OCI-M1 (cell line): ENCODE measurements around the gene GPR161.
A peak's percentile ranks its signal among the peaks of the same experiment; 100 is the strongest.
"Not testable (repeated sequence)": the region's sequence is repeated elsewhere in the genome, so short reads cannot be mapped to it uniquely, and the experiment has no call there.

Source experiments
- DNase-seq: peaks from one replicate; lab custom pipeline; 2025; lab: John Stamatoyannopoulos, UW

GPR161 gene, protein sequence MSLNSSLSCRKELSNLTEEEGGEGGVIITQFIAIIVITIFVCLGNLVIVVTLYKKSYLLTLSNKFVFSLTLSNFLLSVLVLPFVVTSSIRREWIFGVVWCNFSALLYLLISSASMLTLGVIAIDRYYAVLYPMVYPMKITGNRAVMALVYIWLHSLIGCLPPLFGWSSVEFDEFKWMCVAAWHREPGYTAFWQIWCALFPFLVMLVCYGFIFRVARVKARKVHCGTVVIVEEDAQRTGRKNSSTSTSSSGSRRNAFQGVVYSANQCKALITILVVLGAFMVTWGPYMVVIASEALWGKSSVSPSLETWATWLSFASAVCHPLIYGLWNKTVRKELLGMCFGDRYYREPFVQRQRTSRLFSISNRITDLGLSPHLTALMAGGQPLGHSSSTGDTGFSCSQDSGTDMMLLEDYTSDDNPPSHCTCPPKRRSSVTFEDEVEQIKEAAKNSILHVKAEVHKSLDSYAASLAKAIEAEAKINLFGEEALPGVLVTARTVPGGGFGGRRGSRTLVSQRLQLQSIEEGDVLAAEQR

DNA sequence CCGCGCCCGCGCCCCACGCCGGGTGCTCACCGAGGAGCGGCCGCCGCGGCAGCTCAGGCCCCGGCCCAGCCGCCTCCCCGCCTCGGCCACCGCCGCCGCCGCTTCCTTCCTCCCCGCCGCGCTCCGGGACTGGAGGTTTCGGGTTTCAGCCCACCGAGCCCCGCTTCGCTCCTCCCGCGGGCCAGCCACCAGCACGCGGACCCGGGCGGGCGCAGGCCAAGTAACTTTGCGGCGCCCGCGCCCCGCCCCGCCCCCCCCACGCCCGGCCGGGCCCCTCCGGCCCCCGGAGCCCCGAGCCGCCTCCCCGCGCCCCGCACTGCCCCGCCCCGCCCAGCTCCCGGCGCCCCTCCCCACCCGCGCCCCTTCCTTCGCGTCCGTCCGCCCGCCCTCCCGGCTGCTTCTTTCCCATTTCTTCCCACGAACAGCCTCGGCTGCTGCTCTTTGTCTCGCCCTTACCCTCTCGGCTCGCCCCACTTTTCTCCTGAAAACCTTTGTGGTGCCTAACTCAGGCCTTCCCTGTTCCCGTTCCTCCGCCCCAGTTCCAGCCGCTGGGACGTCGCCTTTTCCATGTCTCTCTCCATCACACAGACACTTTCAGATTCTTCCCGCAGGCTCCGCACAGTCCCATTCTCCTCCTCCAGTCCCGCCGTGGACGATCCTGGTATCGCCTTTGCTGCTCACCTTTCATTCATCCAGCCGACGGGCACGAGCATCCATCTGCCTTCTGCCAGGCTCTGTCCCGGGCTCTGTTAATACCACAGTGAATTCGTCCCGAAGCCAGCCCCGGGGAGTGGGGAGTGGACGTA lies at the start of gene GPR161:
GPR161 (minus strand) TSS at position 222 of the 806 bp plus-strand sequence. CDS start 32,080 bp downstream, outside the sequence.
- DNase-seq = peak; percentile 29

DNA sequence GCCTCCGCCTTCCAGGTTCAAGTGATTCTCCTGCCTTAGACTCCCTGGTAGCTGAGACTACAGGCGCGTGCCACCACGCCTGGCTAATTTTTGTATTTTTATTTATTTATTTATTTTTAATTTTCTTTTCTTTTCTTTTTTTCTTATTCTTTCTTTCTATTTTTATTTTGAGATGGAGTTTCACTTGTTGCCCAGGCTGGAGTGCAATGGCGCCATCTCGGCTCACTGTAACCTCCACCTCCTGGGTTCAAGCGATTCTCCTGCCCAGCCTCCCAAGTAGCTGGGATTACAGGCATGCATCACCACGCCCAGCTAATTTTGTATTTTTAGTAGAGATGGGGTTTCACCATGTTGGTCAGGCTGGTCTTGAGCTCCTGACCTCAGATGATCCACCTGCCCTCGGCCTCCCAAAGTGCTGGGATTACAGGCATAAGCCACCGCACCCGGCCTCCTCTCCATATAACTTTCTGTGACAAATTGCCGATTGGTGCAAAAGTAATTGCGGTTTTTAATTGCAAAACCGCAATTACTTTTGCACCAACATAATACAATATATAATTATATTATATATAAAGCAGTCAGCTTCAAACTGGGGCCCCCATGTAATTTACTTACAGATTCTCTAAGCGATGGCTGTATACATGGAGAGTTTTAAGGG lies 44.5 kb upstream of the GPR161 start:
- DNase-seq = not testable (repeated sequence)

DNA sequence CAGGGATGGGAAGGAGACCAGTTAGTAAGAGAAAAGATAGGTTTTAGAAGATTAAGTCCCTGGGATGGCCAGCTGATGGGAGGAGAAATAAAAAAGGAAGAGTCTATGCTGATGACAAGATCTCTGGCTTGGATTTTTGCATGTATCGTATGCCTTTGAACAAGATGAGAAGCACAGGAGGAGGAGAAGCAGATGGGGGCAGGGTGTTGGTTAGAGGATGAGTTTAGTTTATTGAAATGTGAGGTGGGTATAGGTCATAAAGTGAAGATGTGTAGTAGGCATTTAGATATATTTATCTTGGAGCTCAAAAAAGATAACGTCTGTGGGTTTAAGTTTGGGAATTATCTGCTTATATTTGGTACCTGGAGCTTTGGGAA lies 43.4 kb upstream of the GPR161 start:
- peak; percentile 68 for DNase-seq

DNA sequence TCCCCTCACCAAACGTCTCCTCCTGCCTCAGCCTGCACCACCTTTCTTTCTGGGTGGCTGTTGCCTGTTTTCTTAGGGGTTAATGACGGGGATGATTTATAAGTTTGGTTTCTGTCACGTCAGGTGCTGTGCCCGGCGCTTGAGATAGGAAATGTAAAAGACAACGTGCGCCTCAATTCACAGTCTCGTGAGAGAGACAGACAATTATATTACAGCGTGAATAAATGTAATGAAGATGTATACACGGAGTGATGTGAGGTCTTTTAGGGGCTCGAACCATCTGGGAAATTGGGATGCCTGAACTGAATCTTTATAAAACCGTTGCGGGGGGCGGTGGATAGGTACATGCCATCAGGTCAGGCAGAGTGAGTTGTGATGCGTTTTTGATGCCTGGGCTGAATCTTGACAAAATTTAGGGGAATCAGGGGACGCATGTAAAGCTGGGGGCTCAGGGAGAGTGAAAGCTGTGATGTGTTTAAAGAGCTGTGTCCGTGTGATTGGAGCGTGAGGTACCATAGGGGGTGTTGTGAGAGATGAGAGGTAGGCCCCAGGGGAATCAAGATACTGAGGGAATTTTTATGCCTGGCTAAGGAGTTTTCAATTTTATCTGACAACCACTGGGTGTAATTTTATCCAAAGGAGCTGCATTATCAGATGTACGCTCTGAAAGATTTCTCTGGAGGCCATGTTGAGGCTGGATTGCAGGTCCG lies 42.9 kb upstream of the GPR161 start:
- peak; percentile 68 for DNase-seq

DNA sequence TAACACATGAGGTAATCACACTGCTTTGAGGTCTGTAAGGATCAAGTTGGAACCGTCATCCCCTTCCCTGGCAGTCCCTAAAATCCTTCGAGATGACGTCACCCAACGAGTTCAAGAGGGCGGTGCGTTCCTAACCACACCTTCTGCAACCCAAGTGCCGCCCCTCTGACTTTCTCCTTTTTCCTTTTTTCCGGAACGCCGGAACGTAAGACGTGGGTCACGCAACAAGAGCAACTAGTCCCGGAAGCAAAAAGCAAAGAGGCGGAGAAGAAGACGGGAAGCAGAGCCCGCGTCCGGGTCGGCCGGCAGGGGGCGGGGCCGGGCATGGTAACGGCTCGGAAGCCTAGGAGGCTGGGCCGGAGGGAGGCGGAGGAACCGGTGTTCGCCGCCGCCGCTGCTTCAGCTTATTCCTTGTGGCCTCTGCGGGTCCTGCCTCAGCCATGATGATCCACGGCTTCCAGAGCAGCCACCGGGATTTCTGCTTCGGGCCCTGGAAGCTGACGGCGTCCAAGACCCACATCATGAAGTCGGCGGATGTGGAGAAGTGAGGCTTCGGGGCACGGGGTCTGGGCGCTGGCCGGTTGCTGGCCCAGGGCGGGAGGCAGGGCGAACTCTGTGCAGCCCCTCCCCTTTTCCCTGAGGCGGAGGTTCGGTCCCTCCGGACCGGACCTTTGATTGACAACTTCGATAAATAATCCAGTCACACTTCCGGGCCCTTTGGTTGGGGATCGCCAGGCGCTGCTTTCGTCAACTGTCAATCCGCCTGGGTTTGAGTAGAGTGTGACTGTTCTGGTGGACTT lies 42.1 kb upstream of the GPR161 start, which contains the start of gene TIPRL:
TIPRL (plus strand) TSS at position 325 of the 800 bp plus-strand sequence; CDS start at position 441, 116 bp downstream.
- peak; percentile 99 for DNase-seq

DNA sequence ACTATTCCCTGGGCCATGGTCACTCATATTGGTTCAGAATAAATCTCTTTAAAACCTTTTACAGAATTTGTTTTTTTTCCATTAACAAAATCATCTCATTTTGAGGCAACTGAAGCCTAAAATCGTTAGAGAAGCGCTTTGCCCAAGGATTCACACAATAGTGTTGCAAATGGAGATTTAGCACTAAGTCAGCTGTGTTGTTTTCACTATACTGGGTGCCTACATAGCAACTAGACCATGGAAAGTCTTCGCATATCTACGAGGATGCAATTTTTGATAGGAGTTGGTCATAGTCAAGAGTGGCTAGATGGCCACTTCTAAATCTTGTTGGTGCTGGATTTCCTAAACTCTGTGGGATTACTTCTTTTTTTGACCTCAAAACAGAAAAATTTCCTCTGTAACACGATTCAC lies 41.5 kb upstream of the GPR161 start:
- DNase-seq = no peak

DNA sequence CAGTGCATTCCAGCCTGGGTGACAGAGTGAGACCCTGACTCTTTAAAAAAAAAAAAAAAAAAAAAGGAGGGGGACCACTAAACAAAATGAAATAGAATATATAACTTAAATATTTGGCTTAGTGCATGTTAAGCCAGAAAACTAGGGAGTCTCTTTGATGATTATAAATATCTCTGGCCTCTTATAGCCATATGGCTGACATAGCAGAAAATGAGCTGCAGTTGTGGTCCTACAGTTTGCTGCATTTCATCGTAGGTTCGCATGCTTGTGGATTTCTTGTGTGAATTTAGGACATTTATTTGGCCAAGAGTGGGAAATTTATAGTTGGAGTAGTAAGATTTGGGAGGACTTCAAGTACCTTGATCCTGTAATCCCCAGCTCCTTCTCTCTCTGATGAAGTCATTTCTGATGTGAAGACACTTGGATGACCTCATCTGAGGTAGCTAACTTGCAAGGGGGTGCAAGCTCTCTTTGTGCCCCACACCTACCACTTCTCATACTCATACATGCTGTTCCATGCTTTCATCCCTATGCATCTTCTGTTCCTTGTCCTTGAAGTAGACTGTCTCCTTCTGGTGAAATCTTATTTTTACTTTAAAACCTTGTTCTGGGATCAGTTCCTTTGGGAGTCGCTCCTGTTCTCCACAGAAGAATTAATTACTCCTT lies 35.7 kb upstream of the GPR161 start:
- DNase-seq = no peak

DNA sequence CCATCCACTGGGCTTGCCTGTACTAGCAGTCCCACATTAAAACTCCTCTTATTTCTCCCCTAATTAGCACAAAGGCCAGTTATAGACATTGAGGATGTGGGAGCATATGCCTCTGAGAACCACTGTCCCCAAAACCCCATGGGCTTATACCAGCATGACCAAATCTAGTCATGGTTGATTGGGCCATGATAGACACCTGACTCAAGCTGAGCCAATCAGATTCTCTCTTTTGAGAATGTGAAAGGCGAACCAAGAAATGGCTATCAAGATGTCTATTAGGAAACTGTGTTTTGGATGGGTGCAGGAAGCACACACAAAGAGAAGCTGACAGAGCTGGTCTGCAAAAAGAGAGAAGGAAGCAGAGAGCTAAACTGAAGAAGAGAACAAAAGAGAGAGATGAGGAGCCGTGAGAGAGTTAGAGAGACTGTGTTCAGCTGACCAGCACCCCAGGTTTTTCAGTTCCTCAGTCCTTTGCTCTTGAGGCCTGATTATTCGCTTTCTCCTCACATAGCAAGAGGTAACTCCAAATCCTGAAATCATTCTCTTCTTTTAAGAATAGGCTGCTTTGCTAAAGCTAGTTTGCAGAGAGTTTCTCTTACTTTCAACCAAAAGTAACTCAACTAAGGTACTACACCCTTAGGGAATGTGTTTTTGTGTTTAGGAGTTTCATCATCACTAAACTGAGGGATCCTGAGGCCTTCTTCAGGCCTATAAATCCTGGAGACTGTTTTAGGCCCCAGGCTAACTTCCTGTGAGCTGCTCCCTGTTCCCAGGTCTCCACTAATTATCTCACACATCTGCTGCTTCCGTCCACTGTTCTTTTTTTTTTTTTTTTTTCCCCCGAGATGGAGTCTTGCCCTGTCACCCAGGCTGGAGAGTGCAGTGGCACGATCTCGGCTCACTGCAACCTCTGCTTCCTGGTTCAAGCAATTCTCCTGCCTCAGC lies 34.1 kb upstream of the GPR161 start:
- no peak for DNase-seq

DNA sequence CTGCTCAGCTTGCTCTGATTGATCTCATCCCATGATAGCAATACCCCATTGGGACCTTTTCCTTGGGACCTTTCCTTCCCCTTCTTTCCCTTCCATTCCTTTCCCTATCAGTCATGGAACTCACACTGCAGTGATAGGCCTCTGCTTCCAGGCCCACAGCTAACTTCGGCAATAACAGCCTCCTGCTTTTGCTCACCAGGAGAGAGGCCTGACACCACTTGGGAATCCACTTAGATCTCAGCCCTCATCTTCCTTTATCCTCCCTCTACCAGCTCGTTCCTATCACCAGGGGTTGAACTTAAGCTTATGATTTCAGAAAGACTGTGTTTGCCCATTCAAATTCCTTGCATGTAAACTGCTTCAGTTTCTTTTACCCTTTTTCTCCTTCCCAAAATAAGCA lies 31.1 kb upstream of the GPR161 start:
- DNase-seq = no peak

DNA sequence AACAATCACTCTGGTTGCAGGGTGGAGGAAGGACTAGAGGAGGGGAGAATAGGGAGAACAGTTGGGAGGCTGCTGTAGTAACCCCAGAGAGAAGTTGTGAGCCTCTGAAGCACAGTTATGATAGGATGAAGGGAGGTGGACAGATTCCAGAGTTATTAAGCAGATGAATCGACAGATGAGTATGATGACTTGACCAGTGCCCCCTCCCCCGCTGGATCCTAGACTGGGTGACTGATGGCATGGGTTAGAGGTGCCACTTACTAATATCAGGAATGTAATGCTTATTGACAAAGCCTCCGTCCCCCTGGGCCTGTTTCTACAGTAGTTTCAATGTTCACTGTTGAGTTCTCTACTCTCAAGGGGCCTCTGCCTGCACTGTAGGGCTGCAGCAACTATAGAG lies 28.0 kb upstream of the GPR161 start:
- DNase-seq = no peak

DNA sequence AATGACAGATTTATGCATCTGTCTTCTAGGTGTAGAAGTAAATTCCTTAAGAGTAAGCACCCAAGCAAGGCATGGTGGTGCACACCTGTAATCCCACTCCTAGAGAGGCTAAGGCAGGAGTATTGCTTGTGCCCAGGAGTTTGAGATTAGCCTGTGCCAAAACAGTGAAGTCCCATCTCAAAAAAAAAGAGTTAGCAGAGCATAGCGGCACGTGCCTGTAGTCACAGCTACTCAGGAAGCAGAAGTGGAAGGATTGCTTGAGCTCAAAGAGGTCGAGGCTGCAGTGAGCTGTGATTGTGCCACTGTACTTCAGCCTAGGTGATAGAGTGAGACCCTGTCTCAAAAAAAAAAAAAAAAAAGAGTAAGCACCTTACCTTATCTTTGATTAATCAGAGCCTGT lies 26.9 kb upstream of the GPR161 start:
- DNase-seq = no peak

DNA sequence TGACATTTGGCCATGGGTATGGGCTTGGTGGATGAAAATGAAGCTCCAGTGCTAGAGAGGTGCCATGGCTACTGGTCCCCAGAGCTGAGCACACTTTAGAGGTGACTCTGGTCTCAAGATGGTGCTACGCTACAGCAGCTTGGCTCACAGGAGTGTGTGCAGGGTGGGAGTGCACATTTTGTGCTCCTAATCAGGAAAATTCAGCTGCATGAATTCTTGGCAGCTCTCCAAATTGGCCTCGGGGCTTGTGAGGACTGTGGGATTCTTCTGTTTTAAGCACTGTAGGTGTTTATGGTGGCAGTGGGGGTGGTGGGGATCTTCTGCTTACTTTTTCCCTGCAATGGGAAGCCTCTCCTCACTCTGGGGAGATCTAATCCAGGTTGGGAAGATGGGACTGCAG lies 24.7 kb upstream of the GPR161 start:
- DNase-seq = peak; percentile 77

DNA sequence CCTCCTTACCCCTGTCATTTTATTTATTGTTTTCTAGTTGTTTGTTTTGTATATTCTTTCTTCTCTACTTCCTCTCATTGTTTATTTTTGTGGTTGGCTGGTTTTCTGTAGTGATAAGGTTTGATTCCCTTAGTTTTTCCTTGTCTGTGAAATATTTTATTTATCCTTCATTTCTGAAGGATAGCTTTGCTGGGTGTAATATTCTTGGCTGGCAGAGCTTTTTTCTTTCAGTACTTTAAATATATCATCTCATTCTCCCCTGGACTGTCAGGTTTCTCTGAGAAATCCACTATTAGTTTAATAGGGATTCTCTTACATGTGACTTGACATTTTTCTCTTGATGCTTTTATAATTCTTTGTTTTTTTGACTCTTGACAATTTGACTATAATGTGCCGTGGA lies 23.2 kb upstream of the GPR161 start:
- DNase-seq = no peak

DNA sequence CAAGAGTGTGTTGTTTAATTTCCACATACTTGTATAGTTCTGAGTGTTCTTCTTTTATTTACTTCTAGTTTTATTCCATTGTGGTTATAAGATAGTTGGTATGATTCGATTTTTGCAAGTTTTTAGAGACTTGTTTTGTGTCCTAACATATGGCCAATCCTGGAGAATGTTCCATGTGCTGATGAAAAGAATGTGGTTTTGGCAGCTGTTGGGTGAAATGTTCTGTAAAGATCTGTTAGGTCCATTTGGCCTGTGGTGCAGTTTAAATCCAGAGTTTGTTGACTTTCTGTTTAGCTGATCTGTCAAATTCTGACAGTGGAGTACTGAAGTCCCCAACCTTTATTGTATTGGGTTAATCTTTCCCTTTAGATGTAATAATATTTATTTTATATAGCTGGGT lies 22.5 kb upstream of the GPR161 start:
- DNase-seq = no peak

DNA sequence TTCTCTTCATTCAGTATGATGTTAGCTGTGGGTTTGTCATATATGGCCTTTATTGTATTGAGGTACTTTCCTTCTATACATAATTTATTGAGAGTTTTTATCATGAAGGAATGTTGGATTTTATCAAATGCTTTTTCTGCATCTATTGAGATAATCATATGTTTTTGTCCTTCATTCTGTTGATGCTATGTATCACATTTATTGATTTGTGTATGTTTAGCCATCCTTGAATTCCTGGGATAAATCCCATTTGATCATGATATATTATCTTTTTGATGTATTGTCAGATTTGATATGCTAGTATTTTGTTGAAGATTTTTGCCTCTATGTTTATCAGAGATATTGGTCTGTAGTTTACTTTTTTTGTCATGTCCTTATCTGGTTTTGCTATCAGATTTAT lies 20.9 kb upstream of the GPR161 start:
- no peak for DNase-seq

DNA sequence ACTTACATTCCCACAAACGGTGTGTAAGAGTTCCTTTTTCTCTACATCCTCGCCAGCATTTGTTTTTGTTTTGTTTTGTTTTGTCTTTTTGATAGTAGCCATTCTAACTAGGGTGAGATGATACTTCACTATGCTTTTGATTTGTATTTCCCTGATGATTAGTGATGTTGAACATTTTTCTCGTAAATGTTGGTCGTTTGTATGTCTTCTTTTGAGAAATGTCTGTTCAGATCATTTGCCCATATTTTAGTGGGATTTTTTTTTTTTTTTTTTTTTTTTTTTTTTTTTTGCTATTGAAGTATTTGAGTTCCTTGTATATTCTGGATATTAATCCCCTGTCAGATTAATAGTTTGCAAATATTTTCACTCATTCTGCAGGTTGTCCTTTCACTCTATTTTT lies 19.2 kb upstream of the GPR161 start:
- no peak for DNase-seq

DNA sequence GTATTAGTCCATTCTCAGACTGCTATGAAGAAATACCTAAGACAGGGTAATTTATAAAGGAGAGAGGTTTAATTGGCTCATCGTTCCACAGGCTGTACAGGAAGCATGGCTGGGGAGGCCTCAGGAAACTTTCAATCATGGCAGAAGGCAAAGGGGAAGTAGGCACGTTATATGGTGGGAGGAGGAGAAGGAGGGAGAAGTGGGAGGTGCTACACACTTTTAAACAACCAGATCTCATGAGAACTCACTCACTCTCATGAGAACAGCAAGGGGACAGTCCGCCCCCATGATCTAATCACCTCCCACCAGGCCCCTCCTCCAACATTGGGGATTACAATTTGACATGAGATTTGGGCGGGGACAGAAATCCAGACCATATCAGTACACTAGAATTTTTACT lies 18.0 kb upstream of the GPR161 start:
- DNase-seq = peak; percentile 75

DNA sequence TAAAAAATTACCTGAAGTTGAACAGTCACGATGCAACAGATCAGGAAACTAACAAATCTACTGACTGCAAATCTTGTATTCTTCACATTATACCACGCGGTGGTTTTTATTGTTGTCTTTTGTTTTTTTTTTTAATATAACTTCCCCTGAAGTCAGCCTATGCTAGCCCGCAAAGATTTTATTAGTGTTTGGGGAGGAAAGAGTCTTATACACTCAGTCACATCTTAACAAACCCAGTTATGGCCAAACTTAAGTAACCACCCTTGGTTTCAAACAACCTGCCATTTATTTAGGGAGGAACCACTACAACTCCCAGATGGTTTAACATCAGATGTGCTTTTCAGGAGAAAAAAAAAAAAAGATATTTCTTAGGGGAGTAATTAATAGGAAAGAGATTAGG lies 15.2 kb upstream of the GPR161 start:
- no peak for DNase-seq

DNA sequence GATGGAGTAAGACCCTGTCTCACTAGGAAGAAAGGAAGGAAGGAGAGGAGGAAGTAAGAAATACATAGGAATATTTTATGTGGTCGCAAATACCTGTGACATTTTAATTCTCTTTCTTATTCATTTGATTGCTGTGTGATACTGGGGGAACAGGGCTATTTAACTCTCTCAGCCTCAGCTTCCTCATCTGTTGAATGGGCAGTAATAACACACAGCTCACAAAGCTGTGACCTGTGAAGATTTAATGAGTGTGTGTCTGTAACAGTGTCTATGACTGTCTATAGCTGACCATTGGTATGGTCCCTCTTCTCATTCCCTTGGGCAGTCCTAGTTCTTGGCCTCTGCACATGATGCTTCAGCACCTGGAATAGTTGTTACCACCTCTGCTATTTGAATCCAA lies 13.6 kb upstream of the GPR161 start:
- no peak for DNase-seq
